HG02970 (cell line): ENCODE results near the gene HCAR2.
"Not testable (repeated sequence)": the region's sequence is repeated elsewhere in the genome, so short reads cannot be mapped to it uniquely, and the experiment has no call there.

Source experiments
- ATAC-seq: cut with Tn5 transposase; IDR thresholded peaks from one replicate; pipeline ENCODE4 v1.9.1; 2021; ENCODE audit warnings: mild to moderate bottlenecking, moderate library complexity, moderate number of reproducible peaks; ENCODE audit not compliant: unreplicated experiment, low FRiP score

Gene HCAR2

DNA sequence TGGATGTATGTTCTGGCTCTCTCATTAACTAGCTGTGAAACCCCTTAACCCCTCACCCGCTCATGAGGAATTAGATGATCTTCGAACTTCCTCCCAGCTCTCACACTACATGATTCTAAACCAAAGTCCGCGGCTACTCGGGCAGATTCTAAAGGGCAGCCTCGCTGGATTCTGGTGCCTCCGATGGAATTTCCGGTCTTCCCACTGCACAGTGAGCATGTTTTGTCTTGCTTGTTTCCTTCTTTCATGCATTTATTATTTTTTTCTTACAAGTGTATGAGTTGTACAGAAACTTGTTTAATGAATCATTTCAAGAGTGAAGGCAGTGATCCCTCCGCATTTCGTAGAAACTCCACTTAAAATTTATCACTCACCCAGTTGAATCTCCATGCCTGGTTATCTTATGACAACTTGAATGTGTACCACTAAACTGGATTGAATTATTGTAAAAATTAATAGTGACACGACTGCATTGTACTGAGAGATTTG, 17.9 kb upstream of the HCAR2 start:
- ATAC-seq, result no peak

- not testable (repeated sequence) for ATAC-seq
Measured at GRCh38 chr12:122716658-122717057, 13.5 kb upstream of the HCAR2 start, which contains the start of gene HCAR3. TSS of gene HCAR3 (minus strand) at chr12:122716811. CDS start at chr12:122716737, 74 bp downstream.

- ATAC-seq, result not testable (repeated sequence)
Measured at GRCh38 chr12:122715211-122715610, 12.1 kb upstream of the HCAR2 start.

GRCh38 chr12:122713491-122714188, 10.5 kb upstream of the HCAR2 start:
- ATAC-seq, result not testable (repeated sequence)

GRCh38 chr12:122711266-122711665, 8.1 kb upstream of the HCAR2 start:
- not testable (repeated sequence) for ATAC-seq

- ATAC-seq, result not testable (repeated sequence)
Measured at GRCh38 chr12:122710341-122710740, 7.2 kb upstream of the HCAR2 start.

GRCh38 chr12:122709287-122709686, 6.1 kb upstream of the HCAR2 start:
- ATAC-seq, result not testable (repeated sequence)

DNA sequence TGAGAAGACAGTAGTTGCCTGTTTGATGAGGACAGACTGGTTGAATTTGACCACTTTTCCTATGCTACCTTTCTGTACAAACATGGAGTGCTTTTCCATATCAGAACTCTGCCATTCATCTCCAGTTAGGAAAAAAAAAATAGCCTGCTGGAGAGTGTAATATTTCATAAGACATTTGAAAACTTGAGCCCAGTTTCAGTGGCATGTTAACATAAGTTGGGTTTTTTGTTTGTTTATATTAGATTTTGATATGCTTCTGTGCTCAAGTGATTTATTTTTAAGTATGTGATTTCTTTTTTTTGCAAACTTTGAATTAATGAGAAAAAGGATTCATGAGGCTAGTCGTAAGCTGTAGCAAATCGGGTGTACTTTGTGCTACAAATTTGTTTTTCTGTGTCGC, 684 bp upstream of the HCAR2 start:
- not testable (repeated sequence) for ATAC-seq

DNA sequence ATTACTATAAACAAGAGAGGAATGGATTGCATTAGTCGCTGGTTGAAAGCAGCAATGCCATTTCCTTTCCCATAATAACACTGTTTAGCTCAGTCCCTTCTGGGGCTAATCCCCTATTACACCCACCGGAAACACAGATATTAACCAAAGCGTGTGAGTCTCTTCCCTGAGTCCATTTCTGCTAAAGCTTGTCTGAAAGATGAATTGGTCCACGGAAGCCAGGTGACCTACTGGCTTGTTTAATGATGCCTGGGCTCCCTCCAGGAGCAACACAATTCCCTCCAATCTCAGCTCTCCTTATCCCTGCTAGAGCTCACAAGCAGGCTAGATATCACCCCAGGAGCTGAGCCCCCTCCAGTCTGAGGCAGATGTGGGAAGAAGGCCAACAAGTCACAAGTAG, 1.7 kb downstream of the HCAR2 start:
- ATAC-seq, result not testable (repeated sequence)

DNA sequence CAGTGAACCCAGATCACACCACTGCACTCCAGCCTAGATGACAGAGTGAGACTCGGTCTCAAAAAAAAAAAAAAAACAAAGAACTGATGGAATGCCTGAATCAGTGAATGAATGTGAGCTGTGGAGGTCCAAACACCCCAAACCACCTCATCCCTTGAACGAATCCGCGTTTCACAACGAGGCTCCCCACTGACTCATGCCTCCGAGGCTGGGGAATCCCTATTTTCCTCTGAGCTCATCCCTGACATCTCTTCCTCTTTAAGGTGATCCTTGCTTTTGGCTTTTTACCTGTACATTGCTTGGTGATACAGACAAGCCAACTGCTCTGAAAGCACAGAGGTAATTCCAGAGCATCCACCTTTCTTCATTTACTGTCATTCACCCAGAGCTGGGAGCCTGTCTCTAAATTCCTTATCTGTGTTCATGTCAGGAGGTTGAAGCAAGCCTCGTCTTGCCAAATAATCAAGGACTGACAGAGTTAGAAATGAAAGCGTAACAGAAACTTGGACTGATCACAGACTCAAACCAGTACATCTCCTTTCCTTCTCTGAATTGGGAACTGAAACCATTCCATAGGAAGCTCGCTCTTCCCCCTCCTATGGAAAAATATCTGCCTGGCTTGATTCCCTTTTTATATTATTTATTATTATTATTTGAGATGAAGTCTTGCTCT, 3.0 kb downstream of the HCAR2 start:
- not testable (repeated sequence) for ATAC-seq

DNA sequence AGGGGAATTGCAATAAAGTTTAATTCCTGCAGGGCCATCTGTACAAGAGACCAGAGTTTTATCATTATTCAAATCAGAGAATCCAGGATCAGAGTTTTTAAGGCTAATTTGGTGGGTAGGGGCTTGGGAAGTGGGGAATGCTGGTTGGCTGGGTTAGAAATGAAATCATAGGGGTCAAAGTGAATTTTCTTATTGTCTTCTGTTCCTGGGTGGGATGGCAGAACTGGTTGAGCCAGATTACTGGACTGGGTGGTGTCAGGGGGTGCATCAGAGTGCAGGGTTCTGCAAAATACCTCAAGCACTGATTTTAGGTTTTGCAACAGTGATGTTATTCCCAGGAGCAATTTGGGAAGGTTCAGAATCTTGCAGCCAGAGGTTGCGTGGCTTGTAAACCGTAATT, 6.2 kb downstream of the HCAR2 start:
- ATAC-seq, result not testable (repeated sequence)

DNA sequence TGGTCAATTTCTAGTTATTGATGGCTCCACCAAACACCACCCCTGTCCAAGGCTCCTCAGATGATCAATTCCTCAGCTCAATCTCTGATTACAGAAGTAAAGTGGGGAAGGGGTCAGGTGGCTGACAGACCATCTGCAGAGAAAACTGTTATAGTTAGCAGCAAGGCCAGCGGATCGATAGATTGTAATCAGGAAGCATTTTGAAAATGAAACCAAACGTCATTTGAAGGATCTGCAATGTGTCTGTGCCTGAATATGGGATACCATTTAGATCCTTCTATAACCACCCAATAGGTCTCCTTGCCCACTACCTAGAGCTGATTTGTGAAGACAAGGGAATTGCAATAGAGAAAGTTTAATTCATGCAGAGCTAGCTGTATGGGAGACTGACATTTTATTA, 11.6 kb downstream of the HCAR2 start:
- ATAC-seq, result no peak

DNA sequence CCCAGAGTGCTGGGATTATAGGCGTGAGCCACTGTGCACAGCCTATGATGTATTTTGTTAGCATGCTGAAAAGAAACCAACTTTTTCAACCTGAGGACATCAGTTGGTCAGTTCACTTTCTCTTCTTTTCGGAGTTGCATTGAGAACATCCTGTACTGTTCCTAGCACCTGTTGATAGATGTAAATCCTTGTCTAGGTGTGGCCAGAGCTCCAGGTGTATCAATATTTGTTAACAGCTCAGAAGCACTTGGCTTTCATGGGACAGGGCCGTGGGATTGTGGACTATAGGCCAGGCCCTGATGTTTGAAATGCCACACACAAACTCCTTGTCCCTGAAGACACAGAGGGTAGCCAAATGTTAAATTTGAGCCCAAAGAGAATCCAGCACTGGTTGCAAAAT, 14.9 kb downstream of the HCAR2 start:
- ATAC-seq, result no peak

GRCh38 chr12:122687086-122687485, 16.1 kb downstream of the HCAR2 start:
- ATAC-seq, result no peak

DNA sequence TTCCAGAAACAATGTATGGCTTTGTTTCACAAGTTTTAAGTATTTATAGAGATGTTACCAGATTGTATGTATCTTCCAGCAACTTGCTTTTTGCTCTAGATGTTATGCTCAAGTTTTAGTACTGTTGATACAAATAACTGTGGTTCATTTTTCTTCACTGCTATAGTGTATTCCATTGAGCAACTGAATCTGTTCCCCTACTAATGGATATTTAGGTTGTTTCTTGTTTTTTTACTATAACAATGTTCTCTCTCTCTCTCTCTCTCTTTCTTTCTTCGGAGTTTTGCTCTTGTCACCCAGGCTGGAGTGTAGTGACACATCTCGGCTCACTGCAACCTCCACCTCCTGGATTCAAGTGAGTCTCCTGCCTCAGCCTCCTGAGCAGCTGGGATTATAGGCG, 16.6 kb downstream of the HCAR2 start:
- no peak for ATAC-seq

- no peak for ATAC-seq
Measured at GRCh38 chr12:122684297-122684813, 18.8 kb downstream of the HCAR2 start.

- no peak for ATAC-seq
Measured at GRCh38 chr12:122681814-122682213, 21.3 kb downstream of the HCAR2 start.

DNA sequence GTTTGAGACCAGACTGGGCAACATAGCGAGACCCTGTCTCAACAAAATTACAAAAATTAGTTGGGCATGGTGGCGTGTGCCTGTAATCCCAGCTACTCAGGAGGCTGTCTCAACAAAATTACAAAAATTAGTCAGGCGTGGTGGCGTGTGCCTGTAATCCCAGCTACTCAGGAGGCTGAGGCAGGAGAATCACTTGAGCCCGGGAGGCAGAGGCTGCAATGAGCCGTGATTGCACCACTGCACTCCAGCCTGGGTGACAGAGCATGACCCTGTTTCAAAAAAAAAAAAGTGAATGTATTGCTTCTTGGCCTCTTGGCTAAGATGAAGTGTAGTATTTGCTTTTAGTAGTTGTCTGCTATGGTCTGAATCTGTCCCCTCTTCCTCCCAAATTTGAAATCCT, 22.2 kb downstream of the HCAR2 start:
- not testable (repeated sequence) for ATAC-seq

GRCh38 chr12:122676781-122677180, 26.4 kb downstream of the HCAR2 start:
- not testable (repeated sequence) for ATAC-seq

- ATAC-seq, result not testable (repeated sequence)
Measured at GRCh38 chr12:122676015-122676414, 27.1 kb downstream of the HCAR2 start.

DNA sequence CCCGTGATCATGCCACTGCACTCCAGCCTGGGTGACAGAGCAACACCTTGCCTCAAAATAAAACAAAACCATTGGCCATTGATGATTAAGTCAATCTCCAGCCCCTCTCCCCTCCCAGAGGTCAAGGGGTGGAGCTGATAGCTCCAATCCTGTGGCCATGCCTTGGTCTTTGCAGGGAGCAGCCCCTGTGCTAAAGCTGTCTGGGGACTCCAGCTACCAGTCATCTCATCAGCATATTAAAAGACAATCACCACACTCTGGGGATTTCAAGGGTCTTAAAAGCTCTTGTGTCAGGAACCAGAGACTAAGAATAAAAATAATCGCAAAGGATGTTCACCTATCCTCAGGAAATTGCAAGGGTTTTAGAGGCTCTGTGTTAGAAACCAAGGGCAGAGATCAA, 30.6 kb downstream of the HCAR2 start:
- ATAC-seq, result no peak
